ENCODE results near the gene SH3BP2.

Gene SH3BP2

GRCh38 chr4:2865196-2865780 is 72.4 kb downstream of the SH3BP2 start:
- Histone ChIP-seq H3K79me2 (ENCODE audit: control insufficient read depth, insufficient read depth, low read length, poor library complexity) (peaks cover 7% of the 10 kb centered on the region), H4K12ac (ENCODE audit: low read depth, low read length) (no peak overlapping the region), H3K27ac (ENCODE audit: low read depth, low read length) (no peak overlapping the region), H2BK5ac (ENCODE audit: low read depth, low read length, poor library complexity) (no peak overlapping the region), H2BK120ac (ENCODE audit: insufficient read depth, low read length, poor library complexity) (no peak overlapping the region), H3K23ac (ENCODE audit: low read length) (no peak overlapping the region), H3K4me3 (ENCODE audit: low read depth, low read length) (no peak overlapping the region), H3K36me3 (ENCODE audit: control insufficient read depth in 1 of 2, insufficient read depth in 2 of 2, low read length in 2 of 2) (no peaks in the 10 kb centered on the region), H2AK5ac (ENCODE audit: low read length) (no peak overlapping the region), H4K8ac (ENCODE audit: low read depth, low read length) (no peak overlapping the region), H3K9ac (ENCODE audit: low read length) (no peak overlapping the region), H2AFZ (ENCODE audit: insufficient read depth, low read length, poor library complexity) (no peak overlapping the region), H3K4ac (ENCODE audit: low read depth, low read length) (no peak overlapping the region), H3K4me1 (ENCODE audit: control insufficient read depth in 1 of 2, insufficient read depth in 2 of 2, low read length in 2 of 2) (peaks cover 11 to 14% of the 10 kb centered on the region in 2 experiments), H3K14ac (ENCODE audit: low read length) (no peak overlapping the region), H3K27me3 (ENCODE audit: insufficient read depth, low read length) (no peaks in the 10 kb centered on the region), H2BK12ac (ENCODE audit: low read length) (no peak overlapping the region), H4K91ac (ENCODE audit: low read depth, low read length) (no peak overlapping the region), H3K4me2 (ENCODE audit: low read length) (no peak overlapping the region), H3K18ac (ENCODE audit: low read length) (no peak overlapping the region), H3K9me3 (ENCODE audit: insufficient read depth, low read depth, low read length) (no peaks in the 10 kb centered on the region), H3K79me1 (ENCODE audit: low read length) (peaks cover 2% of the 10 kb centered on the region)
- WGBS (ENCODE audit: extremely low coverage, insufficient coverage, insufficient read length), result no CpG with 5 or more reads among the region's 2 CpGs
- DNase-seq, result no peak

GRCh38 chr4:2866160-2866861 is 73.4 kb downstream of the SH3BP2 start:
- peaks cover 9 to 11% of the 10 kb centered on the region in 2 experiments for H3K4me1 ChIP-seq (ENCODE audit: control insufficient read depth in 1 of 2, insufficient read depth in 2 of 2, low read length in 2 of 2)
- H3K18ac ChIP-seq (ENCODE audit: low read length), result no peak overlapping the region
- H2AFZ ChIP-seq (ENCODE audit: insufficient read depth, low read length, poor library complexity), result no peak overlapping the region
- no peak for DNase-seq
- H3K9me3 ChIP-seq (ENCODE audit: insufficient read depth, low read depth, low read length), result no peaks in the 10 kb centered on the region
- H3K4me3 ChIP-seq (ENCODE audit: low read depth, low read length), result no peak overlapping the region
- WGBS (ENCODE audit: extremely low coverage, insufficient coverage, insufficient read length), result no CpG with 5 or more reads among the region's 10 CpGs
- no peak overlapping the region for H2AK5ac ChIP-seq (ENCODE audit: low read length)
- no peak overlapping the region for H3K4me2 ChIP-seq (ENCODE audit: low read length)
- H3K79me2 ChIP-seq (ENCODE audit: control insufficient read depth, insufficient read depth, low read length, poor library complexity), result peaks cover 7% of the 10 kb centered on the region
- H2BK120ac ChIP-seq (ENCODE audit: insufficient read depth, low read length, poor library complexity), result no peak overlapping the region
- H3K4ac ChIP-seq (ENCODE audit: low read depth, low read length), result peak overlapping the region; percentile 59
- no peak overlapping the region for H2BK5ac ChIP-seq (ENCODE audit: low read depth, low read length, poor library complexity)
- H3K27ac ChIP-seq (ENCODE audit: low read depth, low read length), result no peak overlapping the region
- H3K27me3 ChIP-seq (ENCODE audit: insufficient read depth, low read length), result no peaks in the 10 kb centered on the region
- no peak overlapping the region for H3K23ac ChIP-seq (ENCODE audit: low read length)
- H3K9ac ChIP-seq (ENCODE audit: low read length), result no peak overlapping the region
- no peak overlapping the region for H4K12ac ChIP-seq (ENCODE audit: low read depth, low read length)
- H3K36me3 ChIP-seq (ENCODE audit: control insufficient read depth in 1 of 2, insufficient read depth in 2 of 2, low read length in 2 of 2), result no peaks in the 10 kb centered on the region
- no peak overlapping the region for H4K91ac ChIP-seq (ENCODE audit: low read depth, low read length)
- no peaks in the 10 kb centered on the region for H3K79me1 ChIP-seq (ENCODE audit: low read length)
- no peak overlapping the region for H2BK12ac ChIP-seq (ENCODE audit: low read length)
- H4K8ac ChIP-seq (ENCODE audit: low read depth, low read length), result no peak overlapping the region
- H3K14ac ChIP-seq (ENCODE audit: low read length), result no peak overlapping the region

- WGBS (ENCODE audit: extremely low coverage, insufficient coverage, insufficient read length), result no CpG with 5 or more reads among the region's 5 CpGs
- Histone ChIP-seq H3K14ac (ENCODE audit: low read length) (no peak overlapping the region), H3K9ac (ENCODE audit: low read length) (no peak overlapping the region), H3K9me3 (ENCODE audit: insufficient read depth, low read depth, low read length) (no peaks in the 10 kb centered on the region), H3K27ac (ENCODE audit: low read depth, low read length) (no peak overlapping the region), H3K27me3 (ENCODE audit: insufficient read depth, low read length) (no peaks in the 10 kb centered on the region), H3K79me1 (ENCODE audit: low read length) (no peaks in the 10 kb centered on the region), H2AK5ac (ENCODE audit: low read length) (no peak overlapping the region), H2BK12ac (ENCODE audit: low read length) (no peak overlapping the region), H3K18ac (ENCODE audit: low read length) (no peak overlapping the region), H2BK120ac (ENCODE audit: insufficient read depth, low read length, poor library complexity) (no peak overlapping the region), H3K4me1 (ENCODE audit: control insufficient read depth in 1 of 2, insufficient read depth in 2 of 2, low read length in 2 of 2) (peaks cover 4 to 7% of the 10 kb centered on the region in 2 experiments), H4K8ac (ENCODE audit: low read depth, low read length) (no peak overlapping the region), H2BK5ac (ENCODE audit: low read depth, low read length, poor library complexity) (no peak overlapping the region), H2AFZ (ENCODE audit: insufficient read depth, low read length, poor library complexity) (no peak overlapping the region), H4K12ac (ENCODE audit: low read depth, low read length) (no peak overlapping the region), H3K4ac (ENCODE audit: low read depth, low read length) (peak overlapping the region; percentile 12), H3K4me2 (ENCODE audit: low read length) (no peak overlapping the region), H4K91ac (ENCODE audit: low read depth, low read length) (no peak overlapping the region), H3K23ac (ENCODE audit: low read length) (no peak overlapping the region), H3K36me3 (ENCODE audit: control insufficient read depth in 1 of 2, insufficient read depth in 2 of 2, low read length in 2 of 2) (no peaks in the 10 kb centered on the region), H3K79me2 (ENCODE audit: control insufficient read depth, insufficient read depth, low read length, poor library complexity) (peaks cover 7% of the 10 kb centered on the region), H3K4me3 (ENCODE audit: low read depth, low read length) (no peak overlapping the region)
- no peak for DNase-seq
Measured at GRCh38 chr4:2866891-2867290, 74.0 kb downstream of the SH3BP2 start.

- Histone ChIP-seq H2BK5ac (ENCODE audit: low read depth, low read length, poor library complexity) (no peak overlapping the region), H4K91ac (ENCODE audit: low read depth, low read length) (no peak overlapping the region), H3K4me3 (ENCODE audit: low read depth, low read length) (no peak overlapping the region), H3K27ac (ENCODE audit: low read depth, low read length) (no peak overlapping the region), H2BK12ac (ENCODE audit: low read length) (no peak overlapping the region), H4K12ac (ENCODE audit: low read depth, low read length) (no peak overlapping the region), H2AFZ (ENCODE audit: insufficient read depth, low read length, poor library complexity) (no peak overlapping the region), H3K4ac (ENCODE audit: low read depth, low read length) (no peak overlapping the region), H3K79me2 (ENCODE audit: control insufficient read depth, insufficient read depth, low read length, poor library complexity) (peaks cover 5% of the 10 kb centered on the region), H3K4me1 (ENCODE audit: control insufficient read depth in 1 of 2, insufficient read depth in 2 of 2, low read length in 2 of 2) (peaks cover 2 to 6% of the 10 kb centered on the region in 2 experiments), H3K9ac (ENCODE audit: low read length) (no peak overlapping the region), H2AK5ac (ENCODE audit: low read length) (no peak overlapping the region), H3K18ac (ENCODE audit: low read length) (no peak overlapping the region), H3K23ac (ENCODE audit: low read length) (no peak overlapping the region), H3K79me1 (ENCODE audit: low read length) (no peaks in the 10 kb centered on the region), H3K4me2 (ENCODE audit: low read length) (no peak overlapping the region), H3K27me3 (ENCODE audit: insufficient read depth, low read length) (no peaks in the 10 kb centered on the region), H3K9me3 (ENCODE audit: insufficient read depth, low read depth, low read length) (no peaks in the 10 kb centered on the region), H4K8ac (ENCODE audit: low read depth, low read length) (no peak overlapping the region), H3K36me3 (ENCODE audit: control insufficient read depth in 1 of 2, insufficient read depth in 2 of 2, low read length in 2 of 2) (no peaks in the 10 kb centered on the region), H2BK120ac (ENCODE audit: insufficient read depth, low read length, poor library complexity) (no peak overlapping the region), H3K14ac (ENCODE audit: low read length) (no peak overlapping the region)
- WGBS (ENCODE audit: extremely low coverage, insufficient coverage, insufficient read length), result no CpG with 5 or more reads among the region's 10 CpGs
- no peak for DNase-seq
Measured at GRCh38 chr4:2867758-2868491, 75.0 kb downstream of the SH3BP2 start.
